Activated naive CD4-positive, alpha-beta T cell treated with anti-CD3 and anti-CD28 coated beads for 36 hours (primary cell): ENCODE data around the gene RLBP1. TPM values are rescaled to one million over a fixed set of nuclear protein-coding genes. Genes with fewer than 3 reads are reported as not detected.

Source experiments
- CTCF ChIA-PET: fragments of 350-600 bp; sonication (Branson Sonifier 250); formaldehyde crosslinking; loops from one replicate; lab custom pipeline; 2021; ENCODE audit warnings: antibody characterized with exemption; lab: Charles Lee
- DNase-seq: peaks from one replicate; pipeline ENCODE4 v3.0.0-alpha.2; 2020
- H3K27ac Mint-ChIP-seq: one replicate; pipeline ENCODE4 v1.8.0; 2021; ENCODE audit warnings: mild to moderate bottlenecking, mixed read lengths
- H3K27me3 Mint-ChIP-seq: one replicate; pipeline ENCODE4 v1.8.0; 2021; ENCODE audit warnings: low read depth, mixed read lengths
- H3K36me3 Mint-ChIP-seq: one replicate; pipeline ENCODE4 v1.8.0; 2021; ENCODE audit warnings: low read depth, mixed read lengths
- H3K4me1 Mint-ChIP-seq: one replicate; pipeline ENCODE4 v1.8.0; 2021; ENCODE audit warnings: low read depth, mixed read lengths
- H3K4me3 Mint-ChIP-seq: one replicate; pipeline ENCODE4 v1.8.0; 2021; ENCODE audit warnings: mild to moderate bottlenecking, moderate library complexity, mixed read lengths
- H3K9me3 Mint-ChIP-seq: one replicate; pipeline ENCODE4 v1.8.0; 2021; ENCODE audit warnings: mixed read lengths
- intact Hi-C: fragments of 100-400 bp; cut with micrococcal nuclease; formaldehyde crosslinking; loops from one replicate; pipeline ENCODE4 v1.15.1; 2023
- total RNA-seq, 2 experiments: library from RNA; stranded (reverse); gene quantifications; one replicate each; pipeline ENCODE4 v1.2.3, GENCODE V29; 2021

RLBP1 gene
- total RNA-seq, 2 experiments from 2014 or later = not detected

DNA sequence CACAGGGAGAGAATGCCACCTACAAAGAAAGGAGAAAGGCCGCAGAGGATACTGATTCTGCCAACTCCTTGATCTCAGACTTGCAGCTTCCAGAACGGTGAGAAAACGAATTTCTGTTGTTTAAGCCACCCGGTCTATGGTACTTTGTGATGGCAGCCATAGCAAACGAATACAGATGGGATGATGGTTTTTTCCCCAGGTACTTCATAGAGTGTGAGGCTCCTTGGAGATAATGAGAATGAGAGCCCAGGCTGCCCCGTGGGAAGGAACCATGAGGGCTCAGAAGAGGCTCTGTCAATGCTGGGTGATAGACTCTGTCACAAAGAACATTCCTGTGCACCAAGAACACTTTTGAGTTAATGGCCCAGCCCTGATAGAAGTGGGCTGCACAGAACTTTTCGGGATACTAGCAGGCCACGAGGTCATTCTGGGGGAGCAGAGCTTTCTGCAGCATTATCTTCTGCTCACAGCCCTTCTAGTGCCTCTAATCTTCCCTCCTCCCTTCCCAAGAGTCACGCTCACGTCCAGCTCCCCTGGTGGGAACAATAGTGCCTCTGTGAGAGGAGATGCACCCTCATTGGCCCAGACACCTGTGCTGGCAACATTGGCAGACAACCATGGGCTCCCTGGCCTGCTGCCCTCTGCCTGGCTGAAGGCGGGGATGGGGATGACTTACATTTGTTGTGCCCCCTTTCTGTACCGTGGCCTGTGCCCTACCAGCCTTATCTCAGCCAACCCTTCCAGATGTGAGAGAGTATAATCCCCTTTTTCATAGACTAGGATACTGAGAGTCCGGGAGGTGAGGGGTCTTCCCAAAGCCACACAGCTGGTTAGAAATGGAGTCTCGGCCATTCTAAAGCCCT, 5.2 kb upstream of the RLBP1 start:
- no peaks in the 10 kb centered on the region for H3K36me3 Mint-ChIP-seq
- no peak overlapping the region for H3K27ac Mint-ChIP-seq
- H3K4me1 Mint-ChIP-seq = no peaks in the 10 kb centered on the region
- no peak for DNase-seq
- no peak overlapping the region for H3K4me3 Mint-ChIP-seq
- CTCF ChIA-PET = interaction anchor here (0.6 kb wide), 1 partner anchor 20 kb away, joined by 3 read pairs; no protein-coding TSS in a partner anchor
- intact Hi-C loops = no loop called here
- H3K27me3 Mint-ChIP-seq = peaks cover 4% of the 10 kb centered on the region
- no peaks in the 10 kb centered on the region for H3K9me3 Mint-ChIP-seq

- DNase-seq = no peak
- no peak overlapping the region for H3K4me3 Mint-ChIP-seq
- no peaks in the 10 kb centered on the region for H3K4me1 Mint-ChIP-seq
- CTCF ChIA-PET = interaction anchor here (1.2 to 1.4 kb wide), 2 partner anchors 18 to 133 kb away, joined by 4 read pairs; no protein-coding TSS in a partner anchor
- intact Hi-C loops = no loop called here
- no peak overlapping the region for H3K27ac Mint-ChIP-seq
- H3K27me3 Mint-ChIP-seq = peaks cover 4% of the 10 kb centered on the region
- no peaks in the 10 kb centered on the region for H3K36me3 Mint-ChIP-seq
- no peaks in the 10 kb centered on the region for H3K9me3 Mint-ChIP-seq
Observed at GRCh38 chr15:89225588-89225987, 4.2 kb upstream of the RLBP1 start.

GRCh38 chr15:89218531-89218930, 2.8 kb downstream of the RLBP1 start:
- CTCF ChIA-PET = interaction anchor here (4.2 kb wide), 1 partner anchor 12 kb away, joined by 25 read pairs; no protein-coding TSS in a partner anchor
- Mint-ChIP-seq H3K4me1 (peaks cover 4% of the 10 kb centered on the region), H3K4me3 (no peak overlapping the region), H3K9me3 (no peaks in the 10 kb centered on the region), H3K36me3 (no peaks in the 10 kb centered on the region), H3K27ac (no peak overlapping the region), H3K27me3 (no peaks in the 10 kb centered on the region)
- no peak for DNase-seq
- intact Hi-C loops = no loop called here

GRCh38 chr15:89217686-89218376, 3.5 kb downstream of the RLBP1 start:
- Mint-ChIP-seq H3K27ac (no peak overlapping the region), H3K4me3 (no peak overlapping the region), H3K36me3 (no peaks in the 10 kb centered on the region), H3K4me1 (peaks cover 4% of the 10 kb centered on the region), H3K27me3 (no peaks in the 10 kb centered on the region), H3K9me3 (no peaks in the 10 kb centered on the region)
- no peak for DNase-seq
- intact Hi-C loops = no loop called here
- CTCF ChIA-PET = interaction anchor here (4.2 kb wide), 1 partner anchor 11 kb away, joined by 25 read pairs; no protein-coding TSS in a partner anchor

DNA sequence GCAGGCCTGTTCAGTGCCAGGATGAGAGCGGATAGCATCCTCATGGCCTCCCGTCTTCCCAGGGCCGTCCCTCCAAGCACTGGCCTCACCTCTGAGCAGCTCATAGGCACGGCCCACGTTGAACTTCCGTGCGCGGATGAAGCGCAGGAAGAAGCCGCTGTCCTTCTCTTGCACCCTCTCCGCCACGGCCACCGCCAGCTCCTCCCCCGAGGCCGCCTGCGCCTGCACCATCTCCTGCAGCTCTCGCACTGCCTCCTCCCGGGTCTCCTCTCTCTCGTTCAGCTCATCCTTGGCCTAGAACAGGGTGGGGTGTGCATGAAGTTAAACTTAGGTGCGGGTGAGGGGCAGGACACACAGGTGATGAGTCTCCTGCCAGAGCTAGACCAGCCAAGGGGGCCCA, 4.3 kb downstream of the RLBP1 start:
- no peaks in the 10 kb centered on the region for H3K9me3 Mint-ChIP-seq
- peaks cover 4% of the 10 kb centered on the region for H3K4me1 Mint-ChIP-seq
- CTCF ChIA-PET = interaction anchor here (4.2 kb wide), 1 partner anchor 10 kb away, joined by 25 read pairs; no protein-coding TSS in a partner anchor
- H3K27ac Mint-ChIP-seq = no peak overlapping the region
- H3K36me3 Mint-ChIP-seq = no peaks in the 10 kb centered on the region
- DNase-seq = no peak
- intact Hi-C loops = no loop called here
- H3K4me3 Mint-ChIP-seq = no peak overlapping the region
- H3K27me3 Mint-ChIP-seq = no peaks in the 10 kb centered on the region

GRCh38 chr15:89215627-89216026, 5.8 kb downstream of the RLBP1 start:
- Mint-ChIP-seq H3K4me3 (no peak overlapping the region), H3K36me3 (no peaks in the 10 kb centered on the region), H3K9me3 (no peaks in the 10 kb centered on the region), H3K4me1 (peaks cover 4% of the 10 kb centered on the region), H3K27ac (no peak overlapping the region), H3K27me3 (no peaks in the 10 kb centered on the region)
- intact Hi-C loops = no loop called here
- CTCF ChIA-PET = interaction anchor here (1.0 to 1.1 kb wide), 2 partner anchors 143 to 159 kb away, joined by 3 to 4 read pairs; no protein-coding TSS in a partner anchor
- no peak for DNase-seq

DNA sequence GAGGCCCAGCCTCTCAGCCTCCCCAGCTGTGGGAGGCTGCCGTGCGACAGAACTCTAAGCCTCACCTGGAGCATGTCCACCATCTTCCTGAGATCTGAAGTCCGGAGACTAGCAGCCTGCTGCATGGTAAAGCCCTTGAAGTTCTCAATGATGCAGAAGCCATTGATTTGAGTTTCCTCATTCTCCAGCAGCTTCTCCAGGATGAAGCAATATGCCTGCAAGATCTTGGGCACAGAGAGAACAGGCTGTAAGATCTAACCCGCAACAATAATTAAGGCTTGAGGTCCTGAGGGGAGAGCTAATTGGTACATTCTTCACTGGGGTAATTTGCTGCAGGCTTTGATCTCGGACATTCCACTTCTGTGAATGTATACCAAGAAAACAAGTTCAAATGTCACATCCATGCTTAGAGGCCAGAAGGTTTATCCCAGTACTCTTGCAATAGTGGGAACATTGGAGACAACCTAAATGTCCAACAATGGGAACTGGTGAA, 9.7 kb downstream of the RLBP1 start:
- no peaks in the 10 kb centered on the region for H3K9me3 Mint-ChIP-seq
- H3K27ac Mint-ChIP-seq = no peak overlapping the region
- no peak for DNase-seq
- no peaks in the 10 kb centered on the region for H3K27me3 Mint-ChIP-seq
- no peaks in the 10 kb centered on the region for H3K36me3 Mint-ChIP-seq
- no peak overlapping the region for H3K4me3 Mint-ChIP-seq
- H3K4me1 Mint-ChIP-seq = peaks cover 8% of the 10 kb centered on the region
- CTCF ChIA-PET = interaction anchor here (0.6 kb wide), 1 partner anchor 73 kb away, joined by 3 read pairs; no protein-coding TSS in a partner anchor
- intact Hi-C loops = no loop called here

- DNase-seq = no peak
- H3K9me3 Mint-ChIP-seq = no peaks in the 10 kb centered on the region
- H3K4me3 Mint-ChIP-seq = no peak overlapping the region
- H3K4me1 Mint-ChIP-seq = peaks cover 20% of the 10 kb centered on the region
- CTCF ChIA-PET = interaction anchor here (1.6 kb wide), 1 partner anchor 76 kb away, joined by 3 read pairs; no protein-coding TSS in a partner anchor
- no peaks in the 10 kb centered on the region for H3K36me3 Mint-ChIP-seq
- no peak overlapping the region for H3K27ac Mint-ChIP-seq
- no peaks in the 10 kb centered on the region for H3K27me3 Mint-ChIP-seq
- intact Hi-C loops = loop anchor here (5.0 kb wide), 1 partner anchor 93 kb away; no protein-coding TSS in a partner anchor
Observed at GRCh38 chr15:89209057-89209456, 12.3 kb downstream of the RLBP1 start.

- no peak overlapping the region for H3K27ac Mint-ChIP-seq
- H3K9me3 Mint-ChIP-seq = no peaks in the 10 kb centered on the region
- H3K4me1 Mint-ChIP-seq = peaks cover 28% of the 10 kb centered on the region
- no peak for DNase-seq
- no peaks in the 10 kb centered on the region for H3K27me3 Mint-ChIP-seq
- CTCF ChIA-PET = interaction anchor here (0.9 to 3.6 kb wide), 4 partner anchors 10 to 86 kb away, joined by 4 to 38 read pairs (median 16); partner anchors contain the start of gene FANCI
- intact Hi-C loops = loop anchor here (5.0 kb wide), 1 partner anchor 94 kb away; no protein-coding TSS in a partner anchor
- no peak overlapping the region for H3K4me3 Mint-ChIP-seq
- H3K36me3 Mint-ChIP-seq = peaks cover 2% of the 10 kb centered on the region
Observed at GRCh38 chr15:89208256-89208655, 13.1 kb downstream of the RLBP1 start.

- Mint-ChIP-seq H3K27me3 (no peaks in the 10 kb centered on the region), H3K36me3 (peaks cover 3% of the 10 kb centered on the region), H3K27ac (no peak overlapping the region), H3K4me3 (no peak overlapping the region), H3K4me1 (peaks cover 29% of the 10 kb centered on the region), H3K9me3 (no peaks in the 10 kb centered on the region)
- DNase-seq = peak; percentile 82
- intact Hi-C loops = loop anchor here (1.0 to 5.0 kb wide), 4 partner anchors 36 to 223 kb away; partner anchors contain the start of gene FANCI
- CTCF ChIA-PET = interaction anchor here (0.5 to 3.6 kb wide), 54 partner anchors 8 to 575 kb away, joined by 3 to 38 read pairs (median 4); partner anchors contain the start of genes ABHD2, FANCI and POLG
Observed at GRCh38 chr15:89206908-89207331, 14.5 kb downstream of the RLBP1 start.

- CTCF ChIA-PET = interaction anchor here (0.5 to 3.6 kb wide), 55 partner anchors 7 to 576 kb away, joined by 3 to 38 read pairs (median 4); partner anchors contain the start of genes ABHD2, FANCI and POLG
- Mint-ChIP-seq H3K36me3 (peaks cover 6% of the 10 kb centered on the region), H3K27me3 (no peaks in the 10 kb centered on the region), H3K4me3 (no peak overlapping the region), H3K27ac (no peak overlapping the region), H3K9me3 (no peaks in the 10 kb centered on the region), H3K4me1 (peaks cover 29% of the 10 kb centered on the region)
- DNase-seq = no peak
- intact Hi-C loops = loop anchor here (5.0 kb wide), 1 partner anchor 96 kb away; no protein-coding TSS in a partner anchor
Observed at GRCh38 chr15:89205991-89206585, 15.3 kb downstream of the RLBP1 start.
